A673 (cell line): ENCODE results near the gene ACP1. TPM values are rescaled to one million over a fixed set of nuclear protein-coding genes. Genes with fewer than 3 reads are reported as not detected.

ENCODE experiments used
- BruUV-seq: library from RNA; stranded (reverse); fragments of 400-500 nt; replicated peaks from 2 replicates; lab custom pipeline; 2021; lab: Mats Ljungman, UMichigan
- CTCF ChIA-PET: fragments of 300-600 bp; sonication (Branson Sonifier 250); formaldehyde crosslinking; loops from one replicate; lab custom pipeline; 2022; ENCODE audit warnings: antibody characterized with exemption; lab: Charles Lee
- POLR2A ChIA-PET: fragments of 300-600 bp; sonication (Branson Sonifier 250); formaldehyde crosslinking; loops from one replicate; lab custom pipeline; 2022; ENCODE audit warnings: antibody characterized with exemption; ENCODE audit not compliant: low non-redundant PET; lab: Charles Lee
- DNase-seq: peaks from one replicate; pipeline ENCODE4 v3.0.0-alpha.2; 2015; ENCODE audit warnings: low spot score
- H3K27ac ChIP-seq: fragments of 200-600 bp; sonication (generic); 2 replicates; pipeline ENCODE4 v1.5.1; 2016; ENCODE audit warnings: mixed run types, low read depth, mild to moderate bottlenecking, mixed read lengths, antibody characterized with exemption, low read length; ENCODE audit not compliant: poor library complexity, severe bottlenecking
- H3K27me3 ChIP-seq: fragments of 200-600 bp; sonication (generic); replicated peaks from 2 replicates; pipeline ENCODE4 v1.6.1; 2017; ENCODE audit warnings: mixed run types, low read depth, mild to moderate bottlenecking, mixed read lengths, antibody characterized with exemption, low read length; ENCODE audit not compliant: insufficient read depth, poor library complexity
- H3K36me3 ChIP-seq: fragments of 200-600 bp; sonication (generic); 2 replicates; pipeline ENCODE4 v1.6.1; 2016; ENCODE audit warnings: mixed run types, mild to moderate bottlenecking, mixed read lengths, antibody characterized with exemption, low read length; ENCODE audit not compliant: insufficient read depth, poor library complexity, severe bottlenecking
- H3K4me1 ChIP-seq: fragments of 200-600 bp; sonication (generic); 2 replicates; pipeline ENCODE4 v1.6.1; 2017; ENCODE audit warnings: mixed run types, mild to moderate bottlenecking, mixed read lengths, antibody characterized with exemption, low read length; ENCODE audit not compliant: insufficient read depth, poor library complexity, severe bottlenecking
- H3K4me3 ChIP-seq: fragments of 200-600 bp; sonication (generic); 2 replicates; pipeline ENCODE4 v1.5.1; 2016; ENCODE audit warnings: low read depth, mixed run types, mild to moderate bottlenecking, mixed read lengths, low read length; ENCODE audit not compliant: poor library complexity, severe bottlenecking
- H3K9me3 ChIP-seq: fragments of 200-600 bp; sonication (generic); 2 replicates; pipeline ENCODE4 v1.6.1; 2016; ENCODE audit warnings: mixed run types, low read depth, mild to moderate bottlenecking, mixed read lengths, antibody characterized with exemption, low read length; ENCODE audit not compliant: poor library complexity, severe bottlenecking
- CTCF ChIP-seq: fragments of 300-800, 200-600 bp; sonication (generic); conservative IDR thresholded peaks from 2 replicates; pipeline ENCODE4 v1.5.1; 2017; ENCODE audit warnings: low read depth, mild to moderate bottlenecking, antibody characterized with exemption, low read length, moderate library complexity, mixed read lengths
- EZH2 ChIP-seq: fragments of 200-600 bp; sonication (generic); IDR thresholded peaks from 2 replicates; pipeline ENCODE4 v1.6.1; 2017; ENCODE audit warnings: borderline replicate concordance, low read depth, mild to moderate bottlenecking, mixed read lengths, antibody characterized with exemption, low read length; ENCODE audit not compliant: poor library complexity, severe bottlenecking
- intact Hi-C: fragments of 100-400 bp; cut with micrococcal nuclease; formaldehyde crosslinking; loops from one replicate; pipeline ENCODE4 v1.10.0; 2022; ENCODE audit not compliant: unreplicated experiment
- total RNA-seq: library from RNA; stranded (reverse); gene quantifications from 2 replicates; pipeline ENCODE4 v1.2.3, GENCODE V29; 2021

ACP1 gene
- total RNA-seq, 1 experiment from 2014 or later, result 161 TPM

GRCh38 chr2:253202-253638, 11.5 kb upstream of the ACP1 start:
- no peak overlapping the region for H3K27ac ChIP-seq
- H3K4me3 ChIP-seq, result no peak overlapping the region
- H3K36me3 ChIP-seq, result no peaks in the 10 kb centered on the region
- intact Hi-C loops, result no loop called here
- H3K9me3 ChIP-seq, result peaks cover 13% of the 10 kb centered on the region
- no peaks in the 10 kb centered on the region for H3K27me3 ChIP-seq
- ChIA-PET CTCF (no interaction called here), POLR2A (no interaction called here)
- BruUV-seq, result no TSS peak
- no peak for DNase-seq
- peaks cover 3% of the 10 kb centered on the region for H3K4me1 ChIP-seq
- TF ChIP-seq EZH2 (no peak), CTCF (no peak)

- intact Hi-C loops, result no loop called here
- no peak overlapping the region for H3K4me3 ChIP-seq
- no peaks in the 10 kb centered on the region for H3K27me3 ChIP-seq
- CTCF ChIA-PET, result no interaction called here
- no peak for TF ChIP-seq CTCF
- no peak for TF ChIP-seq EZH2
- no peaks in the 10 kb centered on the region for H3K36me3 ChIP-seq
- BruUV-seq, result no TSS peak
- POLR2A ChIA-PET, result no interaction called here
- peaks cover 3% of the 10 kb centered on the region for H3K4me1 ChIP-seq
- H3K9me3 ChIP-seq, result peaks cover 23% of the 10 kb centered on the region
- no peak for DNase-seq
- H3K27ac ChIP-seq, result no peak overlapping the region
Observed at GRCh38 chr2:254241-254640, 10.5 kb upstream of the ACP1 start.

GRCh38 chr2:255195-255594, 9.6 kb upstream of the ACP1 start:
- H3K27ac ChIP-seq, result no peak overlapping the region
- H3K27me3 ChIP-seq, result no peaks in the 10 kb centered on the region
- peaks cover 3% of the 10 kb centered on the region for H3K4me1 ChIP-seq
- intact Hi-C loops, result no loop called here
- ChIA-PET POLR2A (no interaction called here), CTCF (no interaction called here)
- peaks cover 26% of the 10 kb centered on the region for H3K9me3 ChIP-seq
- H3K4me3 ChIP-seq, result no peak overlapping the region
- peaks cover 4% of the 10 kb centered on the region for H3K36me3 ChIP-seq
- TF ChIP-seq CTCF, result no peak
- TF ChIP-seq EZH2, result no peak
- DNase-seq, result no peak
- BruUV-seq, result no TSS peak
